ENCODE results near the gene SLC6A20.
A peak's percentile ranks its signal among the peaks of the same experiment; 100 is the strongest.

Gene SLC6A20

GRCh38 chr3:45786801-45787495 lies 9.4 kb downstream of the SLC6A20 start:
- no peak for TF ChIP-seq CTCF (IDR thresholded peaks at IDR 0.05)
- no peak overlapping the region for H3K27ac ChIP-seq
- DNase-seq (ENCODE audit: low spot score) = no peak
- no peak overlapping the region for H3K4me3 ChIP-seq

- peak; percentile 29 for DNase-seq (ENCODE audit: low spot score)
- H3K27ac ChIP-seq = no peak overlapping the region
- no peak overlapping the region for H3K4me3 ChIP-seq
- TF ChIP-seq CTCF (IDR thresholded peaks at IDR 0.05) = no peak
Measured at GRCh38 chr3:45785605-45786150, 10.7 kb downstream of the SLC6A20 start.

- Histone ChIP-seq H3K4me3 (no peak overlapping the region), H3K27ac (no peak overlapping the region)
- peak; percentile 36 for DNase-seq (ENCODE audit: low spot score)
- TF ChIP-seq CTCF (IDR thresholded peaks at IDR 0.05) = no peak
Measured at GRCh38 chr3:45783667-45784066, 12.7 kb downstream of the SLC6A20 start.

- Histone ChIP-seq H3K4me3 (no peak overlapping the region), H3K27ac (no peak overlapping the region)
- DNase-seq (ENCODE audit: low spot score) = peak; percentile 14
- TF ChIP-seq CTCF (IDR thresholded peaks at IDR 0.05) = no peak
Measured at GRCh38 chr3:45782381-45782780, 14.0 kb downstream of the SLC6A20 start.

GRCh38 chr3:45781841-45782240 lies 14.5 kb downstream of the SLC6A20 start:
- H3K27ac ChIP-seq = no peak overlapping the region
- TF ChIP-seq CTCF (IDR thresholded peaks at IDR 0.05) = no peak
- DNase-seq (ENCODE audit: low spot score) = peak; percentile 47
- no peak overlapping the region for H3K4me3 ChIP-seq

GRCh38 chr3:45781271-45781670 lies 15.1 kb downstream of the SLC6A20 start:
- Histone ChIP-seq H3K4me3 (no peak overlapping the region), H3K27ac (no peak overlapping the region)
- TF ChIP-seq CTCF (IDR thresholded peaks at IDR 0.05) = no peak
- peak; percentile 49 for DNase-seq (ENCODE audit: low spot score)
